Uterus (tissue), 4 donors: ENCODE measurements around the gene CTSK. TPM values are rescaled to one million over a fixed set of nuclear protein-coding genes. Genes with fewer than 3 reads are reported as not detected.
A peak's percentile ranks its signal among the peaks of the same experiment; 100 is the strongest.
"Not testable (repeated sequence)": the region's sequence is repeated elsewhere in the genome, so short reads cannot be mapped to it uniquely, and the experiment has no call there.

ENCODE experiments used
- DNase-seq, 2 donors: peaks; one replicate each; pipeline ENCODE4 v3.0.0-alpha.2; 2019 to 2020
- H3K27ac ChIP-seq, 2 donors: fragments of 200-600 bp; sonication (generic); 1 replicate in 1 of 2; 2 replicates in 1 of 2; pipeline ENCODE4 v1.5.1; 2016 to 2018
- H3K27me3 ChIP-seq, 2 donors: fragments of 200-600 bp; sonication (generic); one replicate each; pipeline ENCODE4 v1.5.1; 2018 to 2019; ENCODE audit warnings: control low read depth in 1 of 2
- H3K36me3 ChIP-seq, 2 donors: fragments of 200-600 bp; sonication (generic); one replicate each; pipeline ENCODE4 v1.5.1; 2019; ENCODE audit warnings: control low read depth in 1 of 2
- H3K4me1 ChIP-seq, 2 donors: fragments of 200-600 bp; sonication (generic); one replicate each; pipeline ENCODE4 v1.5.1; 2018 to 2019; ENCODE audit warnings: control low read depth in 1 of 2
- H3K4me3 ChIP-seq, 2 donors: fragments of 200-600 bp; sonication (generic); 1 replicate in 1 of 2; 2 replicates in 1 of 2; pipeline ENCODE4 v1.5.1; 2018 to 2019; ENCODE audit warnings: mild to moderate bottlenecking in 1 of 2
- H3K9me3 ChIP-seq, 2 donors: fragments of 200-600 bp; sonication (generic); one replicate each; pipeline ENCODE4 v1.5.1; 2019; ENCODE audit warnings: control low read depth in 1 of 2
- POLR2A ChIP-seq, 2 donors: fragments of 450-650 bp; IDR thresholded peaks; one replicate each; pipeline ENCODE4 v1.6.1; 2016; ENCODE audit warnings: antibody characterized with exemption in 2 of 2, mild to moderate bottlenecking in 1 of 2, moderate library complexity in 1 of 2
- intact Hi-C: fragments of 100-400 bp; cut with DNase I; formaldehyde crosslinking; loops from one replicate; pipeline ENCODE4 v1.15.1; 2023; ENCODE audit warnings: low total_unique reads
- total RNA-seq, 4 donors: library from RNA; depleted of rRNA in 3 of 4; stranded (reverse); fragments of >200 nt in 3 of 4; gene quantifications; one replicate each; pipeline versions ENCODE4 v1.1.0 to v1.2.4, GENCODE V29; 2014 to 2023
- TF ChIP-seq, protein P1 (sequence below), 4 experiments: fragments of 200-600 bp in 2 of 4; fragments of 450-650 bp in 2 of 4; sonication (generic) in 2 of 4; IDR thresholded peaks; one replicate each; pipeline ENCODE4 v1.5.1; 2016 to 2019; ENCODE audit warnings: antibody characterized with exemption in 4 of 4, mild to moderate bottlenecking in 2 of 4, moderate library complexity in 1 of 4
- donor health status: DM: yes; HTN: yes; CAD: no.

Gene CTSK
- total RNA-seq, 4 donors from 2014 or later: 83.5 to 168 (median 114) TPM

DNA sequence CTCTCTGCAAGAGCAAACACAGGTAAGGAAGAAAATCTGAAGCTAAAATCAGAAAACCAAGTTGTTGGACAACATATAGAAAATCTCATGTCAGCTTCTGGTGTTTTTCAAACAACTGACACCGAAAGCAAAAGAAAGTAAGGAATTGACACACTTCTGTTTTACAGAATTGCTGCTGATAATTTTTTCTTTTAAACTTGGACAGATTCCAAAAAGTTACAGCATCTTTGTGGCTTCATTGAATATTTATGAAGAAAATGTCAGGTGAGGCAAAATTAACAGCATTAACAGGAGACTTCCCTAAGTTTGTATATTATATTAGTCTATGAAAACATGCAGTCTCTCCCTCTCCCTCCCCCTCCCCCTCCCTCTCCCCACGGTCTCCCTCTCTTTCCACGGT lies 27.6 kb downstream of the CTSK start:
- no peaks in the 10 kb centered on the region for H3K9me3 ChIP-seq
- DNase-seq: no peak
- H3K4me1 ChIP-seq: no peaks in the 10 kb centered on the region
- intact Hi-C loops: no loop called here
- H3K4me3 ChIP-seq: no peak overlapping the region
- H3K27me3 ChIP-seq: no peaks in the 10 kb centered on the region
- no peak for TF ChIP-seq POLR2A (IDR thresholded peaks at IDR 0.05)
- TF ChIP-seq, protein P1, sequence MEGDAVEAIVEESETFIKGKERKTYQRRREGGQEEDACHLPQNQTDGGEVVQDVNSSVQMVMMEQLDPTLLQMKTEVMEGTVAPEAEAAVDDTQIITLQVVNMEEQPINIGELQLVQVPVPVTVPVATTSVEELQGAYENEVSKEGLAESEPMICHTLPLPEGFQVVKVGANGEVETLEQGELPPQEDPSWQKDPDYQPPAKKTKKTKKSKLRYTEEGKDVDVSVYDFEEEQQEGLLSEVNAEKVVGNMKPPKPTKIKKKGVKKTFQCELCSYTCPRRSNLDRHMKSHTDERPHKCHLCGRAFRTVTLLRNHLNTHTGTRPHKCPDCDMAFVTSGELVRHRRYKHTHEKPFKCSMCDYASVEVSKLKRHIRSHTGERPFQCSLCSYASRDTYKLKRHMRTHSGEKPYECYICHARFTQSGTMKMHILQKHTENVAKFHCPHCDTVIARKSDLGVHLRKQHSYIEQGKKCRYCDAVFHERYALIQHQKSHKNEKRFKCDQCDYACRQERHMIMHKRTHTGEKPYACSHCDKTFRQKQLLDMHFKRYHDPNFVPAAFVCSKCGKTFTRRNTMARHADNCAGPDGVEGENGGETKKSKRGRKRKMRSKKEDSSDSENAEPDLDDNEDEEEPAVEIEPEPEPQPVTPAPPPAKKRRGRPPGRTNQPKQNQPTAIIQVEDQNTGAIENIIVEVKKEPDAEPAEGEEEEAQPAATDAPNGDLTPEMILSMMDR (IDR thresholded peaks at IDR 0.05): no peak
- H3K27ac ChIP-seq: no peak overlapping the region
- no peaks in the 10 kb centered on the region for H3K36me3 ChIP-seq

DNA sequence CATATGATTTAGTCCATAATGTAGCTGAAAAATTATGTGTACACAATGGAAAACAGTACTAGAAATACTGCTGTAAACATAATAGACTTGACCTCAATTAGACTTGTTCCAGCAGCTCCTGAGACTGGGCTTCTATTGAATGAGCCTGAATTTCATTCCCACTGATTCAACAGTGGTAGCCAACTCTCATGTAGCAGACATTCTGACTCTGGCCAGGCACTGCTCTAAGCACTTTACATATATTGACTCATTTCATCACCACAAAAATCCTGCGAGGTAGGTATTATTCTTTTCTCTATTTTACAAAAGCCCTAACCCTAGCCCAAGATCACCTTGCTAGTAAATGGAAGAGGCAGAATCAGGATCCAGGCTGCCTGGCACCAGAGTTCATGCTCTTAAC lies 29.7 kb downstream of the CTSK start:
- intact Hi-C loops: no loop called here
- Histone ChIP-seq H3K27ac (no peak overlapping the region), H3K36me3 (no peaks in the 10 kb centered on the region), H3K27me3 (no peaks in the 10 kb centered on the region), H3K9me3 (no peaks in the 10 kb centered on the region), H3K4me3 (no peak overlapping the region), H3K4me1 (no peaks in the 10 kb centered on the region)
- no peak for TF ChIP-seq POLR2A (IDR thresholded peaks at IDR 0.05)
- TF ChIP-seq, protein P1 (IDR thresholded peaks at IDR 0.05): no peak
- DNase-seq: no peak

DNA sequence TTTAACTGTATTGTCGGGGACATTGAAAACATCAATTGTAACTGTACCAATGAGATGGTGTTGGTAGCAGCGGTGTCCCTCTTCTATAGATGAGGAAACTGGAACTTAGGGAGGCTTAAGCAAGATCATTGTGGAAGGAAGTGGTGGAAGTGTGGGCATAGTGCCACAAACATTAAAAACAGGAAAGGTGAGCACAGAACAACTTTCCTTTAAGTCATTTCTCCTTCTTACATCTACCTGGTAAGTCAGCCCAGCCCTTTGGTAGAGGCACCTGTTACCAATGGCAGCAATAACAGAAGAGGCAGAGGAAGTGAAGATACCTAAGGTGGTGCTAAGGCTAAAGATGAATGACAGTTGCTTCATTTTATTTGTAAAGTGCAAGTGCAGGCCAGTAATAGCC lies 30.5 kb downstream of the CTSK start:
- Histone ChIP-seq H3K9me3 (no peaks in the 10 kb centered on the region), H3K4me3 (no peak overlapping the region), H3K27ac (no peak overlapping the region), H3K36me3 (no peaks in the 10 kb centered on the region), H3K27me3 (no peaks in the 10 kb centered on the region), H3K4me1 (no peaks in the 10 kb centered on the region)
- TF ChIP-seq, protein P1 (IDR thresholded peaks at IDR 0.05): no peak
- no peak for TF ChIP-seq POLR2A (IDR thresholded peaks at IDR 0.05)
- DNase-seq: no peak
- intact Hi-C loops: no loop called here

DNA sequence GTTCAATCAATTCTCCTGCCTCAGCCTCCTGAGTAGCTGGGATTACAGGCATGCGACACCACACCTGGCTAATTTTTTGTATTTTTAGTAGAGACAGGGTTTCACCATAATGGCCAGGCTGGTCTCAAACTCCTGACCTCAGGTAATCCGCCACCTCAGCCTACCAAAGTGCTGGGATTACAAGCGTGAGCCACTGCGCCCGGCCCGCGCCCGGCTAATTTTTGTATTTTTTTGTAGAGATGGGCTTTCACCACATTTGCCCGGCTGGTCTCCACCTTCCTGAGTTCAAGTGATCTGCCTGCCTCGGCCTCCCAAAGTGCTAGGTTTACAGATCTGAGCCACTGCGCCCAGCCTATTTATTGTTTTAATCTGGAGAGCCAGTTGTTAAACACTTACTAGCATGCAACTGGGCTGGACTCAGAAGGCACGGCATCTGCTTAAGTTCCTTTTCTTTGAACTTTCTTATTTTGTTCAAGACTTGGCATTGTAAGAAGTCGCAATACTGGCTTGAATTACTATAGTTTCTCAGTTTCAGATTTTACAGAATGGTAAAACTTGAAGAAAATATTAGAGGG lies 32.0 kb downstream of the CTSK start:
- intact Hi-C loops, DNase-seq, H3K27ac ChIP-seq, H3K27me3 ChIP-seq, H3K4me3 ChIP-seq, H3K4me1 ChIP-seq, H3K9me3 ChIP-seq, H3K36me3 ChIP-seq: not testable (repeated sequence)

DNA sequence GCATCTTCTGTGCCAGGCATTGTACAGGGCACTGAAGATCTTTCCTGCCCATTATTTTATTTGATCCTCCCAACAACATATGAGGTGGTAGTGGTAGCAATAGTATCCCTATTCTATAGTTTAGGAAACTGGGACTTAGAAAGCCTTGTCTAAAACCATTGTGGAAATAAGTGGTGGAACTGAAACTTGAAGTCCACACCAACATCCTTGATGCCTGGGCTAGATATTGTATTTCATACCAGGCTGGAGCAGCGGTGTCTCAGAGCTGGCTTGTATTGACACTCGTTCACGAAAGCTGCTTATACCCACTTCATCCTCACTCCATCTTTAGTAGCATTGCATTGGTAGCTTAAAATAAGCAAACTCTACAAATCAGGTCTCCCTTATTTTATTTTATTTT lies 32.8 kb downstream of the CTSK start:
- Histone ChIP-seq H3K4me1 (no peaks in the 10 kb centered on the region), H3K36me3 (no peaks in the 10 kb centered on the region), H3K9me3 (no peaks in the 10 kb centered on the region), H3K4me3 (no peak overlapping the region), H3K27me3 (no peaks in the 10 kb centered on the region), H3K27ac (no peak overlapping the region)
- intact Hi-C loops: no loop called here
- TF ChIP-seq POLR2A (IDR thresholded peaks at IDR 0.05): no peak
- TF ChIP-seq, protein P1 (IDR thresholded peaks at IDR 0.05): no peak
- DNase-seq: no peak

DNA sequence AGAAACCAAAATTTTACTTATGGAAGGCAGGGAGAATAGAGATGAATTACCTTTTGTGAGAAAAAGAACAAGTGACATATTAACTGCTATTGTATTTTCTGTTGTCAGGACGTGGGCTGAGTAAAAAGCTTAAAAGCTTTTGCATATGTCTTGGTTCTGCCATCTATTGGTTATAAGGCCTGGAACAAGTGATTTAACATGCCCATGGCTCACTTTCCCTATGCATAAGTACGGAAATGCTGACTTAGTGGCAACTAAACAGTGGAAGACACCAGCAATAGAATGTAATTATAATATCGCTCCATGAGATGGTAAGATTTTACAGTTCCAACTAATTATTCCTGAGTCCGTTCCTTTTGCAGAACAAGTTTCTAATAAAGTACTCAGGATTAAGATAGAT lies 35.7 kb downstream of the CTSK start:
- H3K4me1 ChIP-seq: no peaks in the 10 kb centered on the region
- intact Hi-C loops: no loop called here
- H3K27ac ChIP-seq: no peak overlapping the region
- no peaks in the 10 kb centered on the region for H3K27me3 ChIP-seq
- H3K36me3 ChIP-seq: no peaks in the 10 kb centered on the region
- no peaks in the 10 kb centered on the region for H3K9me3 ChIP-seq
- TF ChIP-seq, protein P1 (IDR thresholded peaks at IDR 0.05): no peak
- TF ChIP-seq POLR2A (IDR thresholded peaks at IDR 0.05): no peak
- H3K4me3 ChIP-seq: no peak overlapping the region
- no peak for DNase-seq

DNA sequence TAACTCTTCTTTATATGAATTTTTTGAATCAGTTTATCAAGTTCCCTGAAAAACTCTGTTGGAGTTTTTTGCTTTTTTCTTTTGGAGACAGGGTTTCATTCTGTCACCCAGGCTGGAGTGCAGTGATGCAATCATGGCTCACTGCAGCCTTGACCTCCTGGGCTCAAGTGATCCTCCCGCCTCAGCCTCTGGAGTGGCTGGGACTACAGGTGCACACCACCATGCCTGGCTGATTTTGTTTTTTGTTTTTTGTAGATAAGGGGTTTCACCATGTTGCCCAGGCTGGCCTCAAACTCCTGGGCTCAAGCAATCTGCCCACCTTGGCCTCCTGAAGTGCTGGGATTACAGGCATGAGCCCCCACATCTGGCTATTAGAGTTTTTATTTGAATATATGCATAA lies 40.4 kb downstream of the CTSK start:
- H3K9me3 ChIP-seq, H3K36me3 ChIP-seq, H3K4me3 ChIP-seq, DNase-seq, H3K27ac ChIP-seq, intact Hi-C loops, H3K4me1 ChIP-seq, H3K27me3 ChIP-seq: not testable (repeated sequence)

DNA sequence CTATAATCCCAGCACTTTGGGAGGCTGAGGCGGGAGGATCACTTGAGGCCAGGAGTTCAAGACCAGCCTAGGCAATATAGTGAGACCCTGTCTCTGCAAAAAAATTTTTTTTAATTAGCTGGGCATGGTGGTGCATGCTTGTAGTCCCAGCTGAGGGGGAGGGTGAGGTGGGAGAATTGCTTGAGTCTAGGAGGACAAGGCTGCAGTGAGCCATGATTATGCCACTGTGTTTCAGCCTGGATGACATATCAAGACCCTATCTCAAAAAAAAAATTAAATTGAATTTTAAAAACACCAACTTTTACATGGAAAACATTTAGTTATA lies 42.1 kb downstream of the CTSK start:
- H3K4me3 ChIP-seq, H3K9me3 ChIP-seq, H3K27me3 ChIP-seq, intact Hi-C loops, H3K4me1 ChIP-seq, H3K36me3 ChIP-seq, DNase-seq: not testable (repeated sequence)
- peak overlapping the region; percentile 40 to 61 for H3K27ac ChIP-seq
